ENCODE data around the gene ACAD8.
A peak's percentile ranks its signal among the peaks of the same experiment; 100 is the strongest.
"Not testable (repeated sequence)": the region's sequence is repeated elsewhere in the genome, so short reads cannot be mapped to it uniquely, and the experiment has no call there.

The ACAD8 gene

GRCh38 chr11:134252346-134253187 lies 801 bp upstream of the ACAD8 start:
- Mint-ChIP-seq H3K36me3 (peaks cover 18% of the 10 kb centered on the region), H3K4me1 (peaks cover 34% of the 10 kb centered on the region), H3K9me3 (no peaks in the 10 kb centered on the region), H3K27ac (peak overlapping the region; percentile 92), H3K27me3 (no peaks in the 10 kb centered on the region), H3K4me3 (peak overlapping the region; percentile 95)
- ATAC-seq: peak; percentile 49

- H3K9me3 Mint-ChIP-seq: no peaks in the 10 kb centered on the region
- H3K4me1 Mint-ChIP-seq: peaks cover 34% of the 10 kb centered on the region
- no peak for ATAC-seq
- peak overlapping the region; percentile 95 for H3K4me3 Mint-ChIP-seq
- H3K27ac Mint-ChIP-seq: peak overlapping the region; percentile 92
- H3K27me3 Mint-ChIP-seq: no peaks in the 10 kb centered on the region
- H3K36me3 Mint-ChIP-seq: peaks cover 15% of the 10 kb centered on the region
These were observed 1.2 kb downstream of the ACAD8 start for GRCh38 chr11:134254433-134255183.

GRCh38 chr11:134255184-134255561 lies 1.8 kb downstream of the ACAD8 start:
- not testable (repeated sequence) for H3K4me3 Mint-ChIP-seq, H3K9me3 Mint-ChIP-seq, H3K27me3 Mint-ChIP-seq, ATAC-seq, H3K27ac Mint-ChIP-seq
- peaks cover 20% of the 10 kb centered on the region for H3K36me3 Mint-ChIP-seq
- H3K4me1 Mint-ChIP-seq: peaks cover 34% of the 10 kb centered on the region

GRCh38 chr11:134257101-134257500 lies 3.7 kb downstream of the ACAD8 start:
- no peak for ATAC-seq
- H3K4me3 Mint-ChIP-seq: no peak overlapping the region
- no peak overlapping the region for H3K27ac Mint-ChIP-seq
- H3K27me3 Mint-ChIP-seq: no peaks in the 10 kb centered on the region
- H3K4me1 Mint-ChIP-seq: peaks cover 36% of the 10 kb centered on the region
- peaks cover 32% of the 10 kb centered on the region for H3K36me3 Mint-ChIP-seq
- no peaks in the 10 kb centered on the region for H3K9me3 Mint-ChIP-seq

- no peak overlapping the region for H3K27ac Mint-ChIP-seq
- H3K27me3 Mint-ChIP-seq: no peaks in the 10 kb centered on the region
- ATAC-seq: no peak
- peaks cover 25% of the 10 kb centered on the region for H3K4me1 Mint-ChIP-seq
- H3K4me3 Mint-ChIP-seq: no peak overlapping the region
- peaks cover 42% of the 10 kb centered on the region for H3K36me3 Mint-ChIP-seq
- no peaks in the 10 kb centered on the region for H3K9me3 Mint-ChIP-seq
These were observed 5.2 kb downstream of the ACAD8 start for GRCh38 chr11:134258577-134258976.

GRCh38 chr11:134260503-134260902 lies 7.1 kb downstream of the ACAD8 start:
- ATAC-seq: no peak
- peak overlapping the region; percentile 16 for H3K27ac Mint-ChIP-seq
- no peaks in the 10 kb centered on the region for H3K9me3 Mint-ChIP-seq
- H3K36me3 Mint-ChIP-seq: peaks cover 45% of the 10 kb centered on the region
- H3K4me3 Mint-ChIP-seq: no peak overlapping the region
- H3K4me1 Mint-ChIP-seq: peaks cover 13% of the 10 kb centered on the region
- H3K27me3 Mint-ChIP-seq: no peaks in the 10 kb centered on the region

GRCh38 chr11:134260983-134261382 lies 7.6 kb downstream of the ACAD8 start:
- no peak for ATAC-seq
- Mint-ChIP-seq H3K9me3 (no peaks in the 10 kb centered on the region), H3K4me1 (peaks cover 9% of the 10 kb centered on the region), H3K27ac (no peak overlapping the region), H3K27me3 (no peaks in the 10 kb centered on the region), H3K36me3 (peaks cover 45% of the 10 kb centered on the region), H3K4me3 (no peak overlapping the region)

GRCh38 chr11:134261626-134262488 lies 8.5 kb downstream of the ACAD8 start:
- Mint-ChIP-seq H3K9me3 (no peaks in the 10 kb centered on the region), H3K36me3 (peaks cover 45% of the 10 kb centered on the region), H3K4me1 (peaks cover 6% of the 10 kb centered on the region)

GRCh38 chr11:134264966-134265764 lies 11.8 kb downstream of the ACAD8 start:
- Mint-ChIP-seq H3K4me1 (peaks cover 6% of the 10 kb centered on the region), H3K27ac (no peak overlapping the region), H3K36me3 (peaks cover 25% of the 10 kb centered on the region), H3K27me3 (peaks cover 18% of the 10 kb centered on the region), H3K4me3 (no peak overlapping the region), H3K9me3 (no peaks in the 10 kb centered on the region)
- no peak for ATAC-seq

More at GRCh38 chr11:134261626-134262488, 8.5 kb downstream of the ACAD8 start:
- Mint-ChIP-seq H3K27ac (no peak overlapping the region), H3K4me3 (no peak overlapping the region), H3K27me3 (no peaks in the 10 kb centered on the region)
- no peak for ATAC-seq

- peaks cover 18% of the 10 kb centered on the region for H3K36me3 Mint-ChIP-seq
- H3K9me3 Mint-ChIP-seq: no peaks in the 10 kb centered on the region
- ATAC-seq: no peak
- H3K4me3 Mint-ChIP-seq: no peak overlapping the region
- peaks cover 31% of the 10 kb centered on the region for H3K27me3 Mint-ChIP-seq
- no peaks in the 10 kb centered on the region for H3K4me1 Mint-ChIP-seq
- H3K27ac Mint-ChIP-seq: no peak overlapping the region
These were observed 13.1 kb downstream of the ACAD8 start for GRCh38 chr11:134266440-134266839.

- Mint-ChIP-seq H3K36me3 (peaks cover 16% of the 10 kb centered on the region), H3K4me1 (no peaks in the 10 kb centered on the region), H3K9me3 (no peaks in the 10 kb centered on the region), H3K4me3 (no peak overlapping the region), H3K27me3 (peaks cover 35% of the 10 kb centered on the region), H3K27ac (no peak overlapping the region)
- ATAC-seq: no peak
These were observed 13.5 kb downstream of the ACAD8 start for GRCh38 chr11:134266841-134267251.

- peaks cover 9% of the 10 kb centered on the region for H3K36me3 Mint-ChIP-seq
- H3K4me1 Mint-ChIP-seq: no peaks in the 10 kb centered on the region
- peaks cover 41% of the 10 kb centered on the region for H3K27me3 Mint-ChIP-seq
- H3K4me3 Mint-ChIP-seq: no peak overlapping the region
- H3K27ac Mint-ChIP-seq: no peak overlapping the region
- H3K9me3 Mint-ChIP-seq: no peaks in the 10 kb centered on the region
- ATAC-seq: no peak
These were observed 14.1 kb downstream of the ACAD8 start for GRCh38 chr11:134267461-134267860.

- Mint-ChIP-seq H3K27ac (no peak overlapping the region), H3K36me3 (peaks cover 6% of the 10 kb centered on the region), H3K4me1 (peaks cover 5% of the 10 kb centered on the region), H3K4me3 (no peak overlapping the region), H3K9me3 (no peaks in the 10 kb centered on the region), H3K27me3 (peaks cover 46% of the 10 kb centered on the region)
- no peak for ATAC-seq
These were observed 14.6 kb downstream of the ACAD8 start for GRCh38 chr11:134267966-134268365.

GRCh38 chr11:134270250-134270714 lies 16.9 kb downstream of the ACAD8 start:
- peaks cover 54% of the 10 kb centered on the region for H3K27me3 Mint-ChIP-seq
- no peak overlapping the region for H3K27ac Mint-ChIP-seq
- no peaks in the 10 kb centered on the region for H3K36me3 Mint-ChIP-seq
- H3K4me1 Mint-ChIP-seq: peaks cover 10% of the 10 kb centered on the region
- ATAC-seq: no peak
- H3K4me3 Mint-ChIP-seq: no peak overlapping the region
- no peaks in the 10 kb centered on the region for H3K9me3 Mint-ChIP-seq

Data from stimulated activated memory B cell treated with anti-CD40 and anti-IgM and Interleukin-4, amounts not matched to agents 10 μg/mL and 1 μg/mL and 100 μg/mL, for 72 hours (primary cell).